CD4-positive, alpha-beta memory T cell (primary cell): ENCODE results near the gene ACTA2. TPM values are rescaled to one million over a fixed set of nuclear protein-coding genes. Genes with fewer than 3 reads are reported as not detected.
A peak's percentile ranks its signal among the peaks of the same experiment; 100 is the strongest.

ENCODE experiments used
- CTCF ChIA-PET: fragments of 350-600 bp; sonication (Branson Sonifier 250); formaldehyde crosslinking; loops from one replicate; lab custom pipeline; 2021; ENCODE audit warnings: inconsistent platforms; ENCODE audit not compliant: partially characterized antibody; lab: Charles Lee
- POLR2A ChIA-PET: fragments of 350-600 bp; sonication (Branson Sonifier 250); formaldehyde crosslinking; loops from one replicate; lab custom pipeline; 2021; ENCODE audit not compliant: partially characterized antibody; lab: Charles Lee
- DNase-seq, 5 donors: peaks; one replicate each; pipeline versions ENCODE4 v3.0.0 to v3.0.0-alpha.2; 2020 to 2022; ENCODE audit warnings: mixed read lengths in 1 of 5
- H3K27ac ChIP-seq: one replicate; pipeline ENCODE4 v1.7.0; 2013; ENCODE audit warnings: low read depth, low read length
- H3K27me3 ChIP-seq: 2 replicates; pipeline ENCODE4 v1.7.0; 2013; ENCODE audit warnings: mild to moderate bottlenecking, low read length, moderate library complexity; ENCODE audit not compliant: insufficient read depth
- H3K36me3 ChIP-seq: 2 replicates; pipeline ENCODE4 v1.7.0; 2013; ENCODE audit warnings: mild to moderate bottlenecking, low read length, moderate library complexity; ENCODE audit not compliant: insufficient read depth
- H3K4me1 ChIP-seq: 2 replicates; pipeline ENCODE4 v1.7.0; 2013; ENCODE audit warnings: mild to moderate bottlenecking, low read length, moderate library complexity; ENCODE audit not compliant: insufficient read depth
- H3K4me3 ChIP-seq, 2 donors: one replicate each; pipeline ENCODE4 v1.7.0; 2013; ENCODE audit warnings: low read length in 2 of 2, mild to moderate bottlenecking in 1 of 2
- H3K9me3 ChIP-seq, 2 donors: one replicate each; pipeline ENCODE4 v1.7.0; 2013; ENCODE audit warnings: low read length in 2 of 2, control low read depth in 1 of 2; ENCODE audit not compliant: control insufficient read depth in 1 of 2
- H3K27ac Mint-ChIP-seq, 7 donors: one replicate each; pipeline ENCODE4 v1.8.0; 2020 to 2021; ENCODE audit warnings: mixed read lengths in 7 of 7, mild to moderate bottlenecking in 6 of 7, inconsistent platforms in 3 of 7, moderate library complexity in 3 of 7
- H3K27me3 Mint-ChIP-seq, 2 donors: one replicate each; pipeline ENCODE4 v1.8.0; 2020 to 2021; ENCODE audit warnings: mixed read lengths in 2 of 2
- H3K36me3 Mint-ChIP-seq, 2 donors: one replicate each; pipeline ENCODE4 v1.8.0; 2020 to 2021; ENCODE audit warnings: mixed read lengths in 2 of 2, inconsistent platforms in 1 of 2, mild to moderate bottlenecking in 1 of 2
- H3K4me1 Mint-ChIP-seq, 4 donors: one replicate each; pipeline ENCODE4 v1.8.0; 2020 to 2021; ENCODE audit warnings: mixed read lengths in 4 of 4, mild to moderate bottlenecking in 1 of 4
- H3K4me3 Mint-ChIP-seq, 8 donors: one replicate each; pipeline ENCODE4 v1.8.0; 2020 to 2021; ENCODE audit warnings: mixed read lengths in 8 of 8, mild to moderate bottlenecking in 7 of 8, moderate library complexity in 6 of 8, inconsistent platforms in 3 of 8
- H3K9me3 Mint-ChIP-seq, 8 donors: one replicate each; pipeline ENCODE4 v1.8.0; 2020 to 2021; ENCODE audit warnings: mixed read lengths in 8 of 8, mild to moderate bottlenecking in 5 of 8, inconsistent platforms in 3 of 8, moderate library complexity in 1 of 8
- intact Hi-C: fragments of 100-400 bp; cut with micrococcal nuclease; formaldehyde crosslinking; loops from one replicate; pipeline ENCODE4 v1.15.1; 2023
- polyA plus RNA-seq, 2 donors: library from polyadenylated mRNA; unstranded; fragments of 300-500 nt; fragmentation: Illumina TruSeq; gene quantifications; one replicate each; pipeline ENCODE4 v1.2.3, GENCODE V29; 2021
- total RNA-seq, 2 experiments: library from RNA; stranded (reverse); gene quantifications; one replicate each; pipeline ENCODE4 v1.2.3, GENCODE V29; 2021

The ACTA2 gene
- total and polyA plus RNA-seq, 4 experiments from 2014 or later: 9.1 to 13.2 (median 11.5) TPM

DNA sequence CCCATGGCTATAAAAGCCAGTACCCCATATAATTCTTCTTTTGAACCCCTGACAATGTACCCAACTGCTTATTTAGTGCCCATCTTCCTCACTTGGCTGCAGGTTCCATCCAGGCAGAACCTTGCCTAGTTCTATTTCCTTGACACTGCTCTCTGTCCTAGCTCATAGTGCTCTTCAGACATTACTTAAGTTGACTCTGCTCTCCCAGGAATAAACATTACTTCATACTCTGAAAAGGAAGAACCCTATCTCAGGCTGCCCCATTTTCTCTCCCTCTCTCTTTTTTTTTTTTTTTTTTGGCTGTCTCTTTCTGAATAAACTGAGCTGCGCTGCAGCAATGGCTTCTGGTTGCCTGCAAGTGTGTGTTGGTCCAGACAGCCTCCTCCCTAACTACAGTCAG is 21.0 kb downstream of the ACTA2 start:
- ChIA-PET CTCF (interaction anchor here (0.7 to 13.1 kb wide), 24 partner anchors 7 to 367 kb away, joined by 3 to 507 read pairs (median 25); partner anchors contain the start of genes CH25H, FAS, RNLS and STAMBPL1), POLR2A (interaction anchor here (0.8 to 4.1 kb wide), 3 partner anchors 50 to 96 kb away, joined by 3 to 23 read pairs (median 4); partner anchors contain the start of gene STAMBPL1)
- no peak for DNase-seq
- Histone ChIP-seq H3K36me3 (no peaks in the 10 kb centered on the region), H3K27ac (no peak overlapping the region), H3K9me3 (no peaks in the 10 kb centered on the region), H3K27me3 (no peaks in the 10 kb centered on the region), H3K4me1 (peaks cover 15% of the 10 kb centered on the region), H3K4me3 (no peak overlapping the region)
- intact Hi-C loops: loop anchor here (10.0 kb wide), 1 partner anchor 633 kb away; no protein-coding TSS in a partner anchor
- H3K27me3 Mint-ChIP-seq: no peaks in the 10 kb centered on the region
- no peak overlapping the region for H3K4me3 Mint-ChIP-seq
- peaks cover 16 to 20% of the 10 kb centered on the region in 2 donors for H3K36me3 Mint-ChIP-seq
- peak overlapping the region in 5 of 7 donors; percentile 13 to 87 (median 64) for H3K27ac Mint-ChIP-seq
- peaks cover 13 to 21% (median 15%) of the 10 kb centered on the region in 4 donors for H3K4me1 Mint-ChIP-seq
- H3K9me3 Mint-ChIP-seq: no peaks in the 10 kb centered on the region

DNA sequence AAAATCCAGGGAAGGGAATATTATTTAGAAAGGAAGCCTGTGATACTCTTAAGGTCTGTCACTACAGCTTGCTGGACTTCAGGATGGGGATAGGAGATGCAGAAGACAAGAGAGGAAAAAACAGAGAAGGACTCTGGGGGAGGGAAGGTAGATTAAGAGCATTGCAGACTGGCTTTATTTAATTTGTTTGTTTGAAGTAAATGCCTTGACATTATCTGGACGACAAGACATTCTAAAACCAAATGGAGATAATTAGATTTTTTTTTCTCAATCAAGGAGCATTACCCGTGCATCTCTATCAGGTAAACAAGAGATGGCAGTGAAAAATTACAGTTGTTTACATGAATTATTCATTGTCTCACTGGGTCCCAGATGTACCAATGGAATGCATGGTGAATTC is 24.3 kb downstream of the ACTA2 start:
- Histone ChIP-seq H3K4me1 (peaks cover 4% of the 10 kb centered on the region), H3K27ac (no peak overlapping the region), H3K27me3 (no peaks in the 10 kb centered on the region), H3K4me3 (no peak overlapping the region), H3K36me3 (no peaks in the 10 kb centered on the region), H3K9me3 (no peaks in the 10 kb centered on the region)
- H3K4me3 Mint-ChIP-seq: no peak overlapping the region
- H3K36me3 Mint-ChIP-seq: peaks cover 39 to 41% of the 10 kb centered on the region in 2 donors
- intact Hi-C loops: no loop called here
- H3K4me1 Mint-ChIP-seq: peaks cover 0 to 12% (median 6%) of the 10 kb centered on the region in 4 donors
- POLR2A ChIA-PET: interaction anchor here (0.6 kb wide), 1 partner anchor 48 kb away, joined by 3 read pairs; the partner anchor contains the start of gene STAMBPL1
- CTCF ChIA-PET: interaction anchor here (1.0 to 13.1 kb wide), 6 partner anchors 27 to 117 kb away, joined by 3 to 507 read pairs (median 3); no protein-coding TSS in a partner anchor
- no peaks in the 10 kb centered on the region for H3K9me3 Mint-ChIP-seq
- no peaks in the 10 kb centered on the region for H3K27me3 Mint-ChIP-seq
- H3K27ac Mint-ChIP-seq: peak overlapping the region in 3 of 7 donors; percentile 19 to 90 (median 27)
- DNase-seq: no peak

DNA sequence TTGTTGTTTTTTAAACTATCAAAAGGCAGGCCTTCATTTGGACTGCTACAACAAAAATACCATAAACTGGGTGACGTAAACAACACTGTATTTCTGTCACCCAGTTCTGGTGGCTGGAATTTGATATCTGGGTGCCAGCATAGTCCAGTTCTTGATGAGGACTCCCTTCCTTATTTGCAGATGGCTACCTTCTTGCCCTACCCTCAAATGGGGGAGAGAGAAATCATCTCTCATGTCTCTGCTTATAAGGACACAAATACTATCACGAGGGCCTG is 25.2 kb downstream of the ACTA2 start:
- no peaks in the 10 kb centered on the region for H3K27me3 Mint-ChIP-seq
- Histone ChIP-seq H3K27ac (no peak overlapping the region), H3K4me3 (no peak overlapping the region), H3K36me3 (no peaks in the 10 kb centered on the region), H3K9me3 (no peaks in the 10 kb centered on the region), H3K27me3 (no peaks in the 10 kb centered on the region), H3K4me1 (peaks cover 1% of the 10 kb centered on the region)
- no peak overlapping the region for H3K4me3 Mint-ChIP-seq
- CTCF ChIA-PET: interaction anchor here (13.1 kb wide), 1 partner anchor 93 kb away, joined by 507 read pairs; no protein-coding TSS in a partner anchor
- peak overlapping the region in 1 of 7 donors; percentile 47 for H3K27ac Mint-ChIP-seq
- POLR2A ChIA-PET: interaction anchor here (1.6 kb wide), 1 partner anchor 91 kb away, joined by 3 read pairs; no protein-coding TSS in a partner anchor
- peaks cover 43% of the 10 kb centered on the region in 2 donors for H3K36me3 Mint-ChIP-seq
- peaks cover 0 to 7% (median 2%) of the 10 kb centered on the region in 4 donors for H3K4me1 Mint-ChIP-seq
- no peaks in the 10 kb centered on the region for H3K9me3 Mint-ChIP-seq
- intact Hi-C loops: no loop called here
- DNase-seq: no peak

DNA sequence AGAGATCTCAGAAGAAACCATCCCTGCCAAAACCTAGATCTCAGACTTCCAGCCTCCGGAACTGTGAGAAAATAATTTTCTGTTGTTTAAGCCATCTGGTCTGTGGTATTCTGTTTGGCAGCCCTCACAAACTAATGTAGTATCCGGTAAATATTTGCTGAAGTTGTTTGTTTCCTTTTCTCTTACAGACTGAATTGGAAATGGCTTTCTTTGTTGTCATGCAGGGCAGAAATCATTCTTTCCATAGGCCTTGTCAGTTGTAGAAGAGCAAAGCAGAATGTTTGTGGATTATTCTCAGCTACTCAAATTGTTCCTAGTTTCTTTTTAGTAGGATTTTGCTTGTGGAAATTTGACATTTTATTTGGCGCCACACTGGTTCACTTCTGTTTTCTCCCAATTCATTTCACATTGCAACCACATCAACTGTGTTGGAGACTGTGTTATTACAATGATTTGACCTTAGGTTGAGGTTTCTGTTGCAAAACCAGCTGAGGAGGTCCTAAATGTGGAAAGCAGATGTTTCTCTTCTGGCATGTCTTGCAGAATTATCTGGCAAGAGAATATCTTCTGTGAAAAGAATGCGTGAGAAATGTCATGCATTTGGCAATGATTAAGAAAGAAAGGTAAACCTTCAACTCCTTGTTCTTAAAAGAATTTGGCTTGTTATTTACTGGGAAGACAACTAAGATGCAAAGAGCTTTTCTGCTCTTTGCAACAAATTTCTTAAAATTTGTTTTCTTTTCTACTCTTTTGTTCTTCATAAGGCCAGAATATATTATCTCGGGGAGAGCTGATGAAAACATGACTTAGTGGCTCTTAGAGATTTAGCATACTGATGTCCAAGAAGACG is 25.8 kb downstream of the ACTA2 start:
- POLR2A ChIA-PET: interaction anchor here (1.6 kb wide), 1 partner anchor 91 kb away, joined by 3 read pairs; no protein-coding TSS in a partner anchor
- Mint-ChIP-seq H3K36me3 (peaks cover 48 to 49% of the 10 kb centered on the region in 2 donors), H3K27me3 (no peaks in the 10 kb centered on the region), H3K4me3 (no peak overlapping the region), H3K9me3 (no peaks in the 10 kb centered on the region), H3K4me1 (peaks cover 0 to 7% (median 2%) of the 10 kb centered on the region in 4 donors), H3K27ac (peak overlapping the region in 1 of 7 donors; percentile 72)
- Histone ChIP-seq H3K36me3 (no peaks in the 10 kb centered on the region), H3K9me3 (no peaks in the 10 kb centered on the region), H3K27ac (no peak overlapping the region), H3K4me3 (no peak overlapping the region), H3K4me1 (no peaks in the 10 kb centered on the region), H3K27me3 (no peaks in the 10 kb centered on the region)
- intact Hi-C loops: no loop called here
- CTCF ChIA-PET: interaction anchor here (13.1 kb wide), 1 partner anchor 93 kb away, joined by 507 read pairs; no protein-coding TSS in a partner anchor
- DNase-seq: no peak

DNA sequence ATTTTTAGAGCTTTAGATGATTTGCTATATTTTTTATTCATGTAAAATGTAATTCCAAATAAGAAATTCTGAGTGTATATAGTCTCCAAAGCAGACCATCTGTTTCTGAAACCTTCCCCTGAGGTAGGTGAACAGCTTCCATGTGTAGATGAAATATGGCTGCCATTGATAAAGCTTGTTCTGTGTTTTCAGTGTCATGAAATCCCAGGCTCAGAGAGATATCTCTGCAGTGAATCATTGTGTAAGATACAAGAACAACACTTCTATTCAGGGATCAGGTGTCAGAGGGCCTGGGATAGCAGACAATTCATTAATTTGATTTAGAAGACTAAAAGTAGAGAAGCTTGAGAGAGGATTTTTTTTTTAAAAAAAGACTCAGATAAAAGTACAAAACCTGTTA is 29.1 kb downstream of the ACTA2 start:
- ChIA-PET CTCF (interaction anchor here (0.8 to 13.1 kb wide), 3 partner anchors 10 to 295 kb away, joined by 3 to 507 read pairs (median 26); no protein-coding TSS in a partner anchor), POLR2A (interaction anchor here (0.7 to 1.1 kb wide), 2 partner anchors 10 to 68 kb away, joined by 3 to 4 read pairs; no protein-coding TSS in a partner anchor)
- H3K27me3 Mint-ChIP-seq: no peaks in the 10 kb centered on the region
- H3K4me1 Mint-ChIP-seq: peaks cover 0 to 1% (median under 1%) of the 10 kb centered on the region in 4 donors
- H3K36me3 ChIP-seq: peaks cover 9% of the 10 kb centered on the region
- no peak overlapping the region for H3K4me3 Mint-ChIP-seq
- no peak for DNase-seq
- H3K27ac Mint-ChIP-seq: peak overlapping the region in 1 of 7 donors; percentile 30
- no peak overlapping the region for H3K27ac ChIP-seq
- H3K4me1 ChIP-seq: no peaks in the 10 kb centered on the region
- no peaks in the 10 kb centered on the region for H3K27me3 ChIP-seq
- intact Hi-C loops: no loop called here
- H3K4me3 ChIP-seq: no peak overlapping the region
- H3K9me3 Mint-ChIP-seq: no peaks in the 10 kb centered on the region
- peaks cover 55 to 68% of the 10 kb centered on the region in 2 donors for H3K36me3 Mint-ChIP-seq
- H3K9me3 ChIP-seq: no peaks in the 10 kb centered on the region

DNA sequence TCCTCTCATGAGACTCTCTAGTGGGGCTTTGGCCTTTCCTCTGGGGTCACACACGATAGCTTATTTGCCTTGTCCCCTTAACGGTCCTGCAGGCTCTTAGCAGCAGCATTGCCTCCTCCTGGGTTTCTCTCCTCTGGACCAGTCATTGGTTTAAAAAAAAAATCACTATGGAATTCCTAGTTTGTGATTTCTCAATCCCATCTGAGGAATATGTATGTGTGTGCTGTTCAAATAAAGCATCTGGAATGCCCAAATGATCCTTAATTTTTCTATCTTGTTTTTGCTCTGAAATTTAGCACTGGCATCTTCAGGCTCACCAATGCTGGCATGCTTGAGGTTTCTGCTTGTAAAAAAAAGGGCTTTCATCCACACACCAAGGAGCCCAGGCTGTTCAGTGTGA is 30.5 kb downstream of the ACTA2 start:
- no peak overlapping the region for H3K4me3 ChIP-seq
- H3K4me1 ChIP-seq: no peaks in the 10 kb centered on the region
- peaks cover 44 to 73% of the 10 kb centered on the region in 2 donors for H3K36me3 Mint-ChIP-seq
- H3K4me1 Mint-ChIP-seq: peaks cover 0 to 1% (median under 1%) of the 10 kb centered on the region in 4 donors
- no peaks in the 10 kb centered on the region for H3K9me3 Mint-ChIP-seq
- ChIA-PET CTCF (interaction anchor here (3.8 to 4.2 kb wide), 2 partner anchors 11 to 87 kb away, joined by 18 to 24 read pairs; no protein-coding TSS in a partner anchor), POLR2A (no interaction called here)
- no peaks in the 10 kb centered on the region for H3K27me3 Mint-ChIP-seq
- peaks cover 9% of the 10 kb centered on the region for H3K36me3 ChIP-seq
- H3K27ac Mint-ChIP-seq: peak overlapping the region in 3 of 7 donors; percentile 12 to 70 (median 57)
- no peak for DNase-seq
- H3K27me3 ChIP-seq: no peaks in the 10 kb centered on the region
- H3K4me3 Mint-ChIP-seq: no peak overlapping the region
- intact Hi-C loops: no loop called here
- no peaks in the 10 kb centered on the region for H3K9me3 ChIP-seq
- H3K27ac ChIP-seq: no peak overlapping the region
